Stimulated activated CD8-positive, alpha-beta memory T cell treated with anti-CD3 and anti-CD28 coated beads, Interleukin-4, amount 100 ng/mL, for 4 hours (primary cell): Measurements from ENCODE around the gene NEURL1.
"Not testable (repeated sequence)": the region's sequence is repeated elsewhere in the genome, so short reads cannot be mapped to it uniquely, and the experiment has no call there.

Experiments used
- DNase-seq, 2 donors: peaks; one replicate each; pipeline ENCODE4 v3.0.0-alpha.2; 2020; ENCODE audit warnings: low read depth in 2 of 2, low spot score in 1 of 2

NEURL1 gene

DNA sequence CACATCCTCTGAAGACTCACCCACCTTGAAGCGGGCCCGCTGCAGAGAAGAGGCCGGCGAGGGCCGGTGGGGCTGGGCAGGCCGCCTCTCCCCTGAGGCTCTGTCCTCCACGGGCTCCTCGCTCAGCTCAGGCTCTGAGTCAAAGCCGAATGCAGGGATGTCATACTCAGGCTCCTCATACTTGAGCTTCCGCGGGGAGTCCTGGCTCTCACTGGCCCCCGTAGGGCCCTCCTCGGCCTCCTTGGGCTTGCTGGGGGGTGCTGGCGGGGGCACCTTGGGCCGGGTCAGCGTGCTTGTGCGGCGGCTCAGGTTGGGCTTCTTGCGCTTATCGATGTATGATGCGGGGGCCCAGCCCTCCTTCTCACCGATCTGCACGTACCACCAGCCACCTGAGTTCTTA, 109.9 kb downstream of the NEURL1 start:
- no peak for DNase-seq

DNA sequence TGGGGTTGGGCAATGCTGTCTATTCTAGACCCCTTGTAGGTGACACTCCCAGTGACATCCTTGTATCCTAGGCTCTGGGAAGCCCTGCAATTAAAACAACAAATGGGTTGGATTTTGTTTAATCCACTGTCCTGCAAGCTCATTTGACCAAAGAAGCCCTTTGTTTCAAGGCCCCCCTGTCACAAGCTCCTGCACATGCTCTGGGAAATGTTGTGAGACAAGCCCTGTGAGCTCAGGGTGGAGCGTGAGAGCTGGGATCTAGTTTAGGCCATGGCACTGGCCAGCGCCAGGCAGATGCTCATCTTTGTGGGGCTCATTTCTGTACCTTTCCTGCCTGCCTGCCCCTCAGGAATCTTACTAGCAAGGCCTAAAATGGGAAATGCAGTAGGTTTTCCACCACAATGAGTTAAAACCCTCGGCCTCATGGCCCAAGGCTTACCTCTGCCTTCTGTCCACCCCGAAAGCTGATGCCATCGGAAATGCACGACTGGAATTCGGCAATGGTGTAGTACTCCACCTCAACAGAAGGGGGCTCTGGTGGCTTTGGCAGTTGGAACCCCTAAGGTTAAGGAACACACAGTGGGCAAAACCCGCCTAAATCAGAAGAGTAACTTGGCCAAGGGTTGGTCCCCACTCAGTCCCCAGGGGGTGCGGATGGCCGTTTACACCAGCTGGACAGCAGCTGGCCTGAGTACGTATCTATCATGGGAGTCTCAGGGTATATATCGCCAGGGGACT, 112.0 kb downstream of the NEURL1 start:
- DNase-seq: no peak

DNA sequence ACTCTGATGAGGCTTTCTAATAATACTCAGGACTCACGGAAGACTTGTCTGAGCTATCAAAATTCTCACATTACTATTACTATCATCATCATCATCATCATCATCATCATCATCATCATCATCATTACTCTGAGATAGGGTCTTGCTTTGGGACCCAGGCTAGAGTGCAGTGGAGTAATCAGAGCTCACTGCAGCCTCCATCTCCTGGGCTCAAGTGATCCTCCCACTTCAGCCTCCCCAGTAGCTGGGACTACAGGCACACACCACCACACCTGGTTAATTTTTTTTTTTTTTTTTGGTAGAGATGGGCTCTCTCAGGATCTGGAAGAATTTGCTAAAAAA, 112.6 kb downstream of the NEURL1 start:
- DNase-seq: not testable (repeated sequence)

- not testable (repeated sequence) for DNase-seq
Measured at GRCh38 chr10:103607051-103607450, 113.5 kb downstream of the NEURL1 start.

DNA sequence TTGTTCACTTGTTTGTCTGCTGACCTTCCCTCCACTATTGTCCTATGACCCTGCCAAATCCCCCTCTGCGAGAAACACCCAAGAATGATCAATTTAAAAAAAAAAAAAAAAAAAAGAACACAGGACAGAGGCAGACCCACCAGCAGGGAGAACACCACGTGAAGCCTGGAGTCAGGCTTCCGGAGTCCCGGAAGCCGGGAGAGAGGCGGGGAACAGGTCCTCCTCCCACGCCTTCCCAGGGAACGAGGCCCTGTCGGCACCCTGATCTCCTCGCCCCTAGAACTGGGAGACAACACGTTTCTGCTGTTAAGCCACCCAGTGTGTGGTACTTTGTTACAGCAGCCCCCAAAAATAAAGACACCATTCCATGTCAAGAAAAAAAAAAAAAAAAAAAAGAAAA, 114.6 kb downstream of the NEURL1 start:
- not testable (repeated sequence) for DNase-seq

DNA sequence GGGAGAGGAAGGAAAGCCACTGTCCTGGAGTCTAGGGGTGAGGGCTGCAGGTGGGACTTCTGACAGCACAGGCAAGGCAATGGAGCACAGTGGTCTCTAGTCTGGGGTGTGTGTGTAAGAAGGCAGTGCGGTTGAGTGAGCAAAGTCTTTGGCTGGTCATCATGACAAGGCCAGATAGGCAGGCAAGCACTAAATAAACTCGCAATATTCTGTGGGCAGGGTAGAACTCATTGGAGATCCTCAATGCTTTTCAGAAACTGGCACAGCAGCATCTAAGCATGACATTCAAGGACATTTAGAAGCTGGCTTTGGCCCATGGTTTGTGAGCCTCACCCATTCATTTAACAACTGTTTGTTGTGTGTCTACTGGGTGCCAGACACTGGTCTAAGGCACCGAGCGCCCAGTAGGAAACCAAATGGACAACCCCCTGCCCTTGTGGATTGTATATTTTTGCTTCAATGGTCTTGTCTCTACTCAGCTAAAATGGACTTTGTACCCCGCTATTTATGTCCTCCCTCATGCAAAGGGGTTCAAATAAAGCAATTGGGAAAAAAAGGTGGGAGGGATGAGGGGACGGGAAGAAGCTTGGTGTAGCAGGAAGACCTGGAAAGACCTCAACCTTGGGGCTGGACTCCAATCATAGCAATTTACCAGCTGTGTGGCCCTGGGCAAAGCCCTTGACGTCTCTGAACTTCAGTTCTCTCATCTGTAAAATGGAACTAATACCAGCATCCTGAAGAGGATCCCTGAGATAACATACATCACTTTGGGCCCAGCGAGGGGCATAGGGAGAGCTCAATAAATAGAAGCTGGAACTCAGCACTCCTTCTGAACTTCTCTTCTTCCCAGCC, 116.0 kb downstream of the NEURL1 start:
- DNase-seq: no peak

DNA sequence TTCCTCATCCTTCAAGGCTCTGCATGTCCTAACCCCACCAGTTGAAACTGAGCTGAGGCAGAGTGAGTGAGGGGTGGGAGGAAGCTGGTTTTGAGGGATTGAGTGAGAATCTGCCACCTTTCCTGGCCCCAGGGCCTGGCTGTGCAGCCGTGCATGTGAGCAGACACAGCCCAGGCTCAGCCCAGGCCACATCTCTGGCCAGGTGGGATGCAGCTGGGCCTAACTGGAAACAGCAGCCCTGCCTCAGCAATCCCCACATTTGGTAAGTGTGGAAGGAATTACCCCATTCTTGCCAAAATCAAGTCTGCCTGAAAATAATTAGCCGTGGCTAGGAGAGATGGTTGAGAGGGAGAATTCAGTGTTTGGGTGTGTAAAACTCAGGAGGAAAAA, 116.6 kb downstream of the NEURL1 start:
- DNase-seq: no peak

- no peak for DNase-seq
Measured at GRCh38 chr10:103610921-103611511, 117.5 kb downstream of the NEURL1 start.

- DNase-seq: no peak
Measured at GRCh38 chr10:103612462-103613365, 119.2 kb downstream of the NEURL1 start.

DNA sequence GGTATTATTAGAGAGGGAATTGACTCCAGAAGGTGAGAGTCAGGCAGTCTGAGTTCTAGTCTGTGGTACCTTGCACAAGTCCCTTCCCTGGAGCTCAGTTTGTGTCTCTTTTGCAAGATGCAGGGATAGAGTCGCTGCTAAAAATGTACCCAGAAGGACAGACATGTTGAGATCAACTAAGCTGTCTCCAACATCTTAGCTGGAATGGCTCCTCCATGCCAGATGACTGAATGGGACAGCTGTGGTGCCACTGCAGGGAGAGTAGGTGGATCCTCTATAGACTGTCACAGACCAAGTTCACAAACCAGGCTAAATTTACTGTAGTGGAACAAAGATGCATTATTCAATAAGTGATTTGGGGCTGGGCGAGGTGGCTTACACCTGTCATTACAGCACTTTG, 120.1 kb downstream of the NEURL1 start:
- no peak for DNase-seq

DNA sequence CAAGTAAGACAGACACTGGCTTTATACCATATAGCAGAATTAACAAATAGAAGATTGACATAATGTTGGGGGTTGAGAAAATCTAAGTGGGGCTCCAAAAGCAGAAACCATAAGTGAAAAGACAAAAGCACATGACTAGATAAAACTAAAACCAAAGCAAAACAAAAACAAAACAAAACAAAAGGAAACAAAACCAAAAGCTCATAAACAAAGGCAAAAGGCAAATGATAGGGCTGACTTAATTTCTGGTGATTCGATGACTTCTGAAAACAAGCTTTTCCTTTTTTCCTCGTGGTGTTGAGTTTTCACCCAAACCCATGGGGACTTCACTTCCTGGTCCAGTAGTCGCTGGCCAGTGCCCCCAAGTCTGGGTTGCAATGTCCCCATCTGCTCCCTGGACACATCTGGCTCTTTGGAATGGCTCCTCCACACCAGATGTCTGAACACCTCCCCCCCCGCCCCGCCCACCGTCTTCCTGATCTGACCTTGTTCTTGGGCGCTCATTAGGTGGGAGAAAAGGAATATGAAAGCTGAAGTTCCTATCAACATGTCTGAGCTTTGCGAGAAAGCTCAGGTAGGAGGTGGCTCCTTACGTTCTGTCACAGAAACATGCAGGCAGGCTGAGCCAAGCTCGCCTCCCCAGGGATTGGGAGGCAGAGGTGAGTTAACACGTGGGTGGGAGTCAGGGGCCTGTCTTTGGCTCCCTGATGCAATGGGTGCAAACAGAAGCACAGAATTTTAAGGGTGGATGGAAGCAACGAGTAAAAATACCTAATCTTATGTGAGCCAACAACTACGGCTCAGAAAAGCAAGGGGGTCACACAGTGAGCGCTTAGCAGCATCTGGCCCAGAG, 121.0 kb downstream of the NEURL1 start:
- DNase-seq: no peak

- DNase-seq: no peak
Measured at GRCh38 chr10:103616705-103617601, 123.4 kb downstream of the NEURL1 start.

- no peak for DNase-seq
Measured at GRCh38 chr10:103617602-103618385, 124.3 kb downstream of the NEURL1 start.

DNA sequence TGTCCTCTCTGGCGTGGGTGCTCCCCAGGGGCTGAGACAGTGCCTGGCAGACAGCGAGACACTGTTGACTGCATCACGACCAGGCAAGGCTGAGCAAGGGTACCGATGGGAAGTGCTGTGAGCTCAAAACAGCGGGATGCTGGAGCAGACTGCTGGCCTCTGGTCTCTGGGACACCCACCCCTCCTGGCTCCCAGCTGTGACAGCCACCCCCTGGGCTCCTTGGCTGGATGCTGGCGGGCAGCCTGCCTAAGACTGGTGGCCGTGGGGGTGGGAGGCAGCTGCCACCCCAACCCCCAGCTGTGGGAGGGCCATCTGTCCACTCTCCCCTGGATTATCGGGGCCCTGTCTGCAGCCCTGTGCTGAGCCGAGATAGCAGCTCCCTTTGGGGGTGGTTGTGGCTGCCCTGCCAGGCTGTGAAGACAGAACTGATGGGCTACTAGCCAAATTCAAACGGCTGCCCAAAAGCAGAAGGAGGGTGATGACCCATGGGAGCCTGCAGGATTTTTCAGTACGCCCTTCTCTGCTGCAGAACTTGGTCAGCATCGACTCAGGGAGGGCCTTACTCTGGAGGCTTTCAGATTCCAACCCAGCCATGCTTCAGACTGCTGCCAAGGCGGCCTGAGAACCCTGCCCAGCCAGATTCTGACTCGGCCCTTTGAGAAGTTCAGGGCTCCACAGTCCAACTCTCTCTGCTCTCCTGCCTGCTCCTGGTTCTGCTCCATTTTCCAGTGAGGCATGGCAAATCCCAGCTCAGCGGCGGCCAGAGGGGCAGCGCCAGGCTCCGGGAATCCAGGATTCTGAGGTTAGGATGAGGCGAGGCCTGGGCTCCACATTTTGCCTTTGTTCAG, 125.3 kb downstream of the NEURL1 start:
- DNase-seq: no peak

DNA sequence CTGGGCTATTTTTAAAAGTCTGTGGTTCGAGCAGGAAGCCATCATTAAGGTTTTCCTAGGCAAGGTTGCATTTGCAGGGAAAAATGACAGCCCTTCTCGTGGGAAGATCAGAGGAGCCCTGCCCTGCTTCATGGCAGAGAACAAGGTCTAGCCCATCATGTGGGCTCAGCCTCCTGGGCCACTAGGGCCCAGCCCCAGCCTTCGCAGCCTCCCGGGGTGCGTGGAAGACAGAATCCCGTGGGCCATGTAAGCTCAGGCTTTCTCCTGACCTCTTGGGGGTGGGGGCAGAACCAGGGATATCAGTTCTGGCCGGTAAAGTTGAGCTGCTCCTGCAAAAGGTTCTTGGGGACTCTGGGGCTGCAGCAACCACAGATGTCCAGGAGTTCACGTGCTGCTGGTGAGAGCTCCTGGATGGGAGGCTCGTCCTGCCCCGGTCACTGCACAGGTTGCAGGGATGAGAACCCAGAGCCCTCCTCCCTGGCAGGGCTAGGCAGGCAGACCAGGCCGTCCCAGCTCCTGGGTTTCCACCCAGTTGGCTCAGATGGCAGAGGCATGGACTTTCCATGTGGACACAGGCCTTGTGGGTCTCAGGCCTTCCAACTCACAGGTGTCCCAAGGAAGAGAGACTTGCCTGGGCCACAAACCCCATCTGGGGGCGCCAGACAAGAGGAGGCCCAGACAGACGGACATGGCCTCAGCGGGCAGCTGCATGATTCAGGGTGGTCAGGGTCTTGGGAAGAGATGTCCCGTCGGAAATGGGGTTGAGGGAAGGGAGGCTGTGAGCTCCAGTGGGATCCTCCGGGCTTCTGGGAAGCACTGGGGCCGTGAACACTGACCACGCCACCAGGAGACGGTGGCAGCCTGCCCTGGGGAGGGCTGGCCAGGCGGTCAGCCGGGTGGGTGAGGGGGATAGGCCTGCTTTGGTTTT, 126.2 kb downstream of the NEURL1 start:
- no peak for DNase-seq

GRCh38 chr10:103620352-103620740, 126.8 kb downstream of the NEURL1 start:
- no peak for DNase-seq
